HG03196 (cell line): Measurements from ENCODE around the gene ZNF649.
"Not testable (repeated sequence)": the region's sequence is repeated elsewhere in the genome, so short reads cannot be mapped to it uniquely, and the experiment has no call there.

ENCODE experiments used
- ATAC-seq: cut with Tn5 transposase; IDR thresholded peaks from one replicate; pipeline ENCODE4 v1.9.1; 2021; ENCODE audit not compliant: unreplicated experiment

Gene ZNF649

DNA sequence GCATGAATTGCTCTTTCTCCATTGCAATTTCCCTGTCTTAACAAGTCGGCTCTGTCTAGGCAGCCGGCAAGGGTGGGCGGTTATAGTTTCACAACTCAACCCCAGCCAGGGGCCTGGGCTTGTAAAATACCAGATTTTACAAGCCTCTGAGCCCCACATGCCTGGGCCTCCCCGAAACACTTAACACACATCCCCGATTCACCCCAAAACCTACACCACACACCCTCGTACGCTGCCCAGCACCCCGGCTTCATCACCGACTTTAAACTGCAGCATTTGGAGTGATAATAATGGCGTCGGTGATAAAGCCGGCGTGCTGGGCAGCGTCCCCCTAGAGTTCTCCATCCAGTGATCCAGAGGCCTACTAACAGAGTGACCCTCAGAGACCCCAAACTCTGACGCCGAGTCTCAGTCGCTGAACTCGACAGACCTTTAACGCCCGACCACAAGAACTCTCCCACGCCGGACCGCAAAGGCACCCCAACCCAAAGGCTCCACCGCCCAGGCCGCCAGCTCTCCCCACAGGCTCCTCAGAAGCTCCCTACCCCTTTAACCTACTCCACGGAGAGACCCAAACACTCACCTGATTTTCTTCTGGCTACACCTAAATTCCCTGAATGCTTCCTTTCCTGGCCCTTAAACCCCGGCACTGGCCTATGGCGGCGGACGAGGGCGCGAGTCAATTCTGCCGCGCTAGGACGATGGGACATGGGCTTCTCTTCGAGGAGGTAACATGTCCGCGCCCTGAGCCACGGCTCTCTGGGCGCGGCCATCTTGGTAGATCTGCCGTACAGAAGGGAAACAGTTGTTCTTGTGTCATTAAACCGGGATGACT, at the start of gene ZNF649:
TSS of gene ZNF649 (minus strand) at position 687 of the 835 bp plus-strand sequence. CDS start 4,910 bp downstream, outside the sequence.
- peak; percentile 92 for ATAC-seq

DNA sequence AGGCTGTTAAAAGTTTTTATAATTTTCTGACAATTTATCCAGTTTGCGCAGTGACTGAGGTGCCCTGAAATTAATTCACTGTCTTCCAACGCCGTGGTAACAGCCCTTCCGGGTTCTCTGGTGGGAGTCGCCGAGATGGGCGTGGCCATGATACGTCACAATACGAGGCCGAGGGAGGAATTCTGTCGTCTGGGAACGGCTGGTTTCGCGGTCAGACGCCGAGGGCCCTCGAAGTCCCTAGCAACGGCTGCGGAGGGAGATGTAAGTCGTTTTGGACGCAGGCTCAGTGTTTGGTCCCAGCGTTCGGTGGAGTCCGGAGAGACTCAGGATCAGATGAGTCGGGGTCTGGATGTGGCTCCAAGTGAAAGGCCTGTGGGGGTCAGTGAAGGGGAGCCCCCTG, 44.2 kb upstream of the ZNF649 start:
- ATAC-seq = no peak

DNA sequence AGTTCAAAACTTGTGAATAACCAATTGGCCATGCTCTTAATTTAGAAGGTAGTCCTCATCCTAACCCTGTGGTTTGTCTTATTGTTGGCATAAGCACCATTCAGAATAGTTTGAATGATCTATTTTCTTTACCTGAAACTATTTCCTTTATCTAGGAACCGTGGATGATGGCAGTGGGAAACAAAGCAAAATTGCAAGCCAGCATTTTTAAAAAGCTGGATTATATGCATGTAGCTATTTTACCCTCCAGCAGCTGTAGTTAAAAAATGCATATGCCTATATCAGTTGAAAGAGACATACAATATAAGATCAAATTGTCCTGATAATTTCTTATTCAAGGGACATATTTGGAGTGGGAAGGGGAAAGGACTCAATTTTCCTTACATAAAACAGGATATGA, 41.8 kb upstream of the ZNF649 start:
- ATAC-seq = no peak

DNA sequence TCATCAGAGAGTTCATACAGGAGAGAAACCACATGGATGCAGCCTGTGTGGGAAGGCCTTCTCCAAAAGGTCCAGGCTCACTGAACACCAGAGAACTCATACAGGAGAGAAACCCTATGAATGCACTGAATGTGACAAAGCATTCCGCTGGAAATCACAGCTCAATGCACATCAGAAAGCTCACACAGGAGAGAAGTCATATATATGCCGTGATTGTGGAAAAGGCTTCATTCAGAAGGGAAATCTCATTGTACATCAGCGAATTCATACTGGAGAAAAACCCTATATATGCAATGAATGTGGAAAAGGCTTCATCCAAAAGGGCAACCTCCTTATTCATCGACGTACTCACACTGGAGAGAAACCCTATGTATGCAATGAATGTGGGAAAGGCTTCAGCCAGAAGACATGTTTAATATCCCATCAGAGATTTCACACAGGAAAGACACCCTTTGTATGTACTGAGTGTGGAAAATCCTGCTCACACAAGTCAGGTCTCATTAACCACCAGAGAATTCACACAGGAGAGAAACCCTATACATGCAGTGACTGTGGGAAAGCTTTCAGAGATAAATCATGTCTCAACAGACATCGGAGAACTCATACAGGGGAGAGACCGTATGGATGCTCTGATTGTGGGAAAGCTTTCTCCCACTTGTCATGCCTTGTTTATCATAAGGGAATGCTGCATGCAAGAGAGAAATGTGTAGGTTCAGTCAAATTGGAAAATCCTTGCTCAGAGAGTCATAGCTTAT, 40.2 kb upstream of the ZNF649 start:
- no peak for ATAC-seq

DNA sequence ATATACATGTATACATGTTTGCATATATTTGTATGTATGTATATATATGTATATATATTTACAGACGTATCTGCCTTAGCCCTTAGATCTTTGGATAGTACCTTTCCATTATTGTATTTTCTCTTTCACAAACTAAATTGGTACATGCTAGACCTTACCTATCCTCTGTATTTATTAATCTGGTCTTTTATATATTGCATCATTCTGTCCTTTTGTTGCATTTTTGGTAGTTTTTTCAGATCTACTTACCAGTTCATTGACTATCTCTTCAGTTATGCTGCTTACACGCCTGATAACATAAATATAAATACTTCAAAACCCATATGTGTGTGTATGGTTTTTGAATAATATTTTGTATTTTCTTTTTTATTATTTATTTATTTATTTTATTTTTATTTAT, 34.1 kb upstream of the ZNF649 start:
- ATAC-seq = no peak

DNA sequence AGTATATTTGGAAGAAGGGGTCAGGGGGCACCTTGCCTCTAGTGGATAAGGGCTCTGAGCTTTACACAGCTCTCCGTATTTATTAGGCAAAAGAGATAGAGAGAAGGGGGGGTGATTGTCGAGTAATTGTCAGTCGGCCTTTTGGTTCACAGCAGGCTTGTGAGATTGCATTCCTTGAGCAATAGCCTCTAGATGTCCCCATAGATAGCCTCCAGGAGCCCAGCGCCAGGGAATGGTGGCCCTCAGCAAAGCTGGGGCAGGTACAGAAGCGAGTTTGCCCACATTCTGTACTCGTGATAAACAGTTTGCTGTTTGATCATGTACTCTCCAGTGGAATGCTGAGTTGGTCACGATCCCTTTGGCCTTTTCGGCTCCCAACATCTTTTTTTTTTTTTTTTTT, 27.1 kb upstream of the ZNF649 start:
- no peak for ATAC-seq

DNA sequence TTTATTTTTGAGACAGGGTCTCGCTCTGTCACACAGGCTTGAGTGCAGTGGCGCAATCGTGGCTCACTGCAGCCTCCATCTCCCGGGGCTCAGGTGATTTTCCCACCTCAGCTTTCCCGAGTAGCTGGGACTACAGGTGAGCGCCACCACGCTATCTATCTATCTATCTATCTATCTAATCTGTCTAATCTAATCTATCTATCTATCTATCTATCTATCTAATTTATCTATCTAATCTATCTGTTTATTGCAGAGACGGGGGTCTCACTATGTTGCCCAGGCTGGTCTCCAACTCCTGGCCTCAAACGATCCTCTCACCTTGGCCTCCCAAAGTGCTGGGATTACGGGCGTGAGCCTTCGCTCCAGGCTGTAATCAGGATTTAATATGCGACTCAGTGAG, 23.0 kb upstream of the ZNF649 start:
- no peak for ATAC-seq

DNA sequence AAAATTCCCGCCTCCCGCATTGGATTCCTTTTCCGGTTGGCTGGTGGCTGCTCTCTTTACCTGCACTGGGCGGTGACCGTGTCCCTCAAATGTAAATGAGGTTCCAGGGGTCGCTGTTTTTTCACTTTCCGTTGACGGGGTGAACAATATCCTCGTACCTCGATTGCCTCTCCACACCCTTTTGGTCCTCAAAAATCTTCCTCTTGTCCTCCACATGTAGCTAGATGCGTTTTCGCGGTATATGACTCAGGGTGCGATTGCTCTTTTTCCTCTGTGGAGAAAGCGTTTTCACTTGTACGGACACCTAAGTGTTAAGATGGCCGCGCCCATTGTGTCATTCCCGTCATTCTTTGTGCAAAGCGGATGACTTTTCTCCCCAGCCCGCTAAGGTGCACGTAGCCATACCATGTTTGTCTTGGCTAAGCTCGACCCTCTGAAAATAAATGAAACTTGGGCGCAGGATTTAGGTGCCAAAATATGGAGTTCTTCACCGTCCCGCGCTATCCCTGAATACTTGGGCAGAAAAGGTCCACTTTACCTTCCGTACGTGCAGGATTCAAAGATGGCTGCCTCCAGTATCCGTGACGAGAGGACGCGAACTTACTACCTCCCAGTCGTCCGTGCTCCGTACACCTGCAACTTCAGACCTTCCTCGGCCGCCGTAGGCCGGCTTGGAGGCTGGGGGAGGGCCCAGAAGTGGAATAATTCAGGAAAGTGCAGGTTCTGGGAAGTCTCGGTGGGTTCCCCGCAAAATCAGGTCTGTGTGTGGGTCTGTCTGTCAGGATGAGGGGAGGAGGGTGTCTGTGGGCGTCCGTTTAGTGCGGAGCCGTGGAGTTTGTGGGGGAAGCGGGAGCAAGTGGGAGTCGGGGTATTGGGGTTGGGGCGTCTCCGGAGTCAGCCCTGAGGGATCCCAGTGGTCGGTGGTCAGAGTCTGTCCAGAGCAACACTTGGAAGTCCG, 22.2 kb upstream of the ZNF649 start, which contains the start of gene ZNF613:
TSS of gene ZNF613 (plus strand) at position 689 of the 958 bp plus-strand sequence. CDS start 8,749 bp downstream, outside the sequence.
- ATAC-seq = peak; percentile 87

DNA sequence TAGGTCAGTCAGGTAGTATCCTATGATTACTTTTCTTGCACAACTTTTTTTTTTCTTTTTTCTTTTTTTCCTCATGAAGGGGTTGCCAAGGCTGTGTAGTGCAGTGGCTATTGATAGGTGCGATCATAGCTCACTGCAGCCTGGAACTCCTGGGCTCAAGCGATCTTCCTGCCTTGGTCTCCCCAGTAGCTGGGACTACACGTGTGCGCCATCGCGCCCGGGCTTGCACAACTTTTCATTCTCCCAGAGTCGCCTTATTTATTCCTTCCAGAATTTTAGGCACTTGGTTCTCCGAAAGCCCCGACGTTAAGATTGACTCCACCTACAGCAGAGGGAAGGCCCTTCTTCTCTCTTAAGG, 21.6 kb upstream of the ZNF649 start:
- ATAC-seq = no peak

DNA sequence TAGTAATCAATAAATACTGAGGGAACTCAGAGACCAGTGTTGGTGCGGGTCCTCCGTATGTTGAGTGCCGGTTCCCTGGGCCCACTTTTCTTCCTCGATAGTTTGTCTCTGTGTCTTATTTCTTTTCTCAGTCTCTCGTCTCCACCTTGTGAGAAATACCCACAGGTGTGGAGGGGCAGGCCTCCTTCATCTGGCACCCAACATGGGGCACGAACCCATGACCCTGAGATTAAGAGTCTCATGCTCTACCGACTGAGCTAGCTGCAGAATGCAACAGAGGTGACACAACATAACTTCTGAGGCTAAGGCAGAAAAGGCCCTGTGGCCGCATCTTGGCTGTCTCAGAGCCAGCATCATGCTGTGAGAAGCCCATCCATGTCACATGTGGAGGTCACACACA, 17.1 kb upstream of the ZNF649 start:
- no peak for ATAC-seq

DNA sequence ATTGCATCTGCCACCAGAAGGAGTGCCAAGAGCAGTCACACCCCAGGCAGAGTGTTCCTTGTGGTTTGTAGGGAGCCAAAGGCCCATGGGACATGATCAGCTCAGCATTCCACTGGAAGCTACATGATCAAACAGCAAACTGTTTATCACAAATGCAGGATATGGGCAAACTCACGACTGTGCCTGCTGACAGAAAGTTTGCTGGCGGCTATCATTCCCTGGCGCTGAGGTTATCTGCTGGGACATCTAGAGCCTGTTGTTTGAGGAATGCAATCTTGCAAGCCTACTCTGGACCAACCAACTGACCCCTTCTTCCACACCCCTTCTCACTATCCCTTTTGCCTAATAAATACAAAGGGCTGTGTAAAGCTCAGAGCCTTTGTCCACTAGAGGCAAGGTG, 14.8 kb upstream of the ZNF649 start:
- no peak for ATAC-seq

DNA sequence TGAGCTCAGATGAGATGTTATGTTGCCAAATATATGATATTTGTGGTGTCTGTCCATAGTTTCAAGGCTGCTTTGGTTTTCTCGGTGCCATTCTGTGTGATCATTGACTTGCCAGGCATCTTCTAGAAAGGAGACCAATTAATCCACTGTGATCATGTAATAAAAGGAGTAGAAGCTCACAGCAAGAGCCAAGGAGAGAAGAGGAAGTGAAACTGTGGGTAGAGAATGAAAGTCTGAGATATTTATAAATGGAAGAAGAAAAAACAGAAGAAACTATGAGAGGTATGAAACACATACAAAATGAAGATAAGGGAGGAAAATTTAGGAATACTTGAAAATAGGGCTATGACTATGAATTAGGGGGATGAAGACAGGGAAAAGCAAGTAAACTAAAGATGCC, 11.3 kb upstream of the ZNF649 start:
- no peak for ATAC-seq

DNA sequence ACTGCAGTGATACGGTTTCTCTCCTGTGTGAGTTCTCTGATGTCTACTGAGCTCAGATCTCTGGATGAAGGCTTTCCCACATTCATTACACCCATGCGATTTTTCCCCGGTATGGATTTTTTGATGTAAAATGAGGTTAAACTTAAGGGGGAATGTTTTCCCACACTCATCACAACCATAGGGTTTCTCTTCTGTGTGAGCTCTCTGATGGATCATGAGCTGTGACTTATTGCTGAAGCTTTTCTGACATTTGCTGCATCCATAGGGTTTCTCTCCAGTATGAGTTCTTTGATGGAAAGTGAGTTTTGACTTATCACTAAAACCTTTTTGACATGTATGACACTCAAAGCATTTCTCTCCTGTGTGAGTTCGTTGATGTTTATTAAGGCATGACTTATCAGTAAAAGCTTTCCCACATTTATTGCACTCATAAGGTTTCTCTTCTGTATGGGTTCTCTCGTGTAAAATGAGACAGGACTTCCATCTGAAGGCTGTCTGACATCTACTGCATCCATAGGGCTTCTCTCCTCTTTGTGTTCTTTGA, 10.6 kb upstream of the ZNF649 start:
- no peak for ATAC-seq

DNA sequence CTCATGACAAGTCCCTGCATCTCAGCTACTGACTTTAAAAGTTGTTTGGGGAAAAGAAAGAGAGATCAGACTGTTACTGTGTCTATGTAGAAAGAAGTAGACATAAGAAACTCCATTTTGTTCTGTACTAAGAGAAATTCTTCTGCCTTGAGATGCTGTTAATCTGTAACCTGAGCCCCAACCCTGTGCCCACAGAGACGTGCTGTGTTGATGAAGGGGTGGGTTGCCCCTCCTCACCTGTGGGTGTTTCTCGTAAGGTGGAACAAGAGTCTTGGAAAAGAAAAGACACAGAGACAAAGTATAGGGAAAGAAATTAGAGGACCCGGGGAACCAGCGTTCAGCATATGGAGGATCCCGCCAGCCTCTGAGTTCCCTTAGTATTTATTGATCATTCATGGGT, 3.2 kb upstream of the ZNF649 start:
- not testable (repeated sequence) for ATAC-seq

DNA sequence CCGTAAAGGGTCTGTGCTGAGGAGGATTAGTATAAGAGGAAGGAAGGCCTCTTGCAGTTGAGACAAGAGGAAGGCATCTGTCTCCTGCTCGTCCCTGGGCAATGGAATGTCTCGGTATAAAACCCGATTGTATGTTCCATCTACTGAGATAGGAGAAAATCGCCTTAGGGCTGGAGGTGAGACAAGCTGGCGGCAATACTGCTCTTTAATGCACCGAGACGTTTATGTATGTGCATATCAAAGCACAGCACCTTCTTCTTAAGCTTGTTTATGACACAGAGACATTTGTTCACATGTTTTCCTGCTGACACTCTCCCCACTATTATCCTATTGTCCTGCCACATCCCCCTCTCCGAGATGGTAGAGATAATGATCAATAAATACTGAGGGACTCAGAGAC, 1.3 kb upstream of the ZNF649 start:
- not testable (repeated sequence) for ATAC-seq

DNA sequence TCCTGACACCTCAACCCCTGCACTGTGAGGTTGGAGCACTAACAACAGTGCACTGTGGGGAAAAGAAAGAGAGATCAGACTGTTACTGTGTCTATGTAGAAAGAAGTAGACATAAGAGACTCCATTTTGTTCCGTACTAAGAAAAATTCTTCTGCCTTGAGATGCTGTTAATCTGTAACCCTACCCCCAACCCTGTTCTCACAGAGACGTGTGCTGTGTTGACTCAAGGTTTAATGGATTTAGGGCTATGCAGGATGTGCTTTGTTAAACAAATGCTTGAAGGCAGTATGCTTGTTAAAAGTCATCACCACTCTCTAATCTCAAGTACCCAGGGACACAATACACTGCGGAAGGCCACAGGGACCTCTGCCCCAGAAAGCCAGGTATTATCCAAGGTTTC, 822 bp upstream of the ZNF649 start:
- ATAC-seq = not testable (repeated sequence)

DNA sequence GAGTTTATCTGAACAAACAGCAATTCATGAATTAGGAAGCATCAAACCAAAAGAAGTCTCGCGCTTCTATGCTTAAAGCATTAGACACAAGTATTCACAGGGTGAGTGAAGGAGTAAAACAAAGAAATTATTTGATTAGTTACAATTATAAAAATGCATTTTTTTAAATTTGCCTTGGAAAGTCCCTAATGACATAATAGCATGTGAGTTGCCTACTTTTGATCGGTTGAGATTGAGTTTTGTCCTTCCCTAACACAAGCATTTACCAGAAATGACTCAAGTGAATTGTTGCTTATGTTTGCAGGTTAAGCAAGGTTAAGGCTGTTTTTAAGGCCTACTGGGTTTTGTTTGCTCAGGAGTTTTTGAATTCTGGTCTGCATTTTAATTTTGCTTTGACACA, 389 bp upstream of the ZNF649 start:
- no peak for ATAC-seq

DNA sequence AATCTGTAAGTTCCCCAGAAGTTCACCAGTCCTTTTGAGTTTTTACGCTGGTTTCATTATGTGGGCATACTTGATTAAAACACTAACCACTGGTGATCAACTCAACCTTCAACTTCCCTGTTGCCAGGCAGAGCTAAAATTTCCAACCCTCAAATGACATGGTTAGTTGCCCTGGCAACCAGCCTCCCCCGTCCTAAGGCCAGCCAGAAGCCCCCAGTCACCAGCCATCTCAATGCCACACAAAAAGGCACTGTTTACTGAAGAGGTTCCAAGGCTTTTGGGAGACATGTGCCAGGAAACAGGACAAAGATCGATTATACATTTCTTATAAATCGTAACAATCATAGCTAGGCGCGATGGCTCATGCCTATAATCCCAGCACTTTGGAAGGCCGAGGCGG, 1.6 kb downstream of the ZNF649 start:
- no peak for ATAC-seq

DNA sequence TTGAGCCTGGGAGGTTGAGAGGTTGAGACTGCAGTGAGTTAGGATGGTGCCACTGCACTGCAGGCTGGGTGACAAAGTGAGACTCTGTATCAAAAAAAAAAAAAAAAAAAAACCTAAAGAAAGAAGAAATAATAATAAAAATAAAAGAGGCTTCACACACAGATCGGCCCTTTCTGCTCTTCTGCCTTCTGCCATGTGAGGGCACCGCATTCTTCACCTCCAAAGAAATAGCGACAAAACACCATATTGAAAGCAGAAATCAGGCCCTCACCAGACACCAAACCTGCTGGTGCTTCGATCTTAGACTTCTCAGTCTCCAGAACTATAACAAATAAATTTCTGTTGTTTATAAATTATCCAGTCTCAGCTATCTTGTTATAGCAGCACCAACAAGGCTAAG, 3.0 kb downstream of the ZNF649 start:
- ATAC-seq = no peak

DNA sequence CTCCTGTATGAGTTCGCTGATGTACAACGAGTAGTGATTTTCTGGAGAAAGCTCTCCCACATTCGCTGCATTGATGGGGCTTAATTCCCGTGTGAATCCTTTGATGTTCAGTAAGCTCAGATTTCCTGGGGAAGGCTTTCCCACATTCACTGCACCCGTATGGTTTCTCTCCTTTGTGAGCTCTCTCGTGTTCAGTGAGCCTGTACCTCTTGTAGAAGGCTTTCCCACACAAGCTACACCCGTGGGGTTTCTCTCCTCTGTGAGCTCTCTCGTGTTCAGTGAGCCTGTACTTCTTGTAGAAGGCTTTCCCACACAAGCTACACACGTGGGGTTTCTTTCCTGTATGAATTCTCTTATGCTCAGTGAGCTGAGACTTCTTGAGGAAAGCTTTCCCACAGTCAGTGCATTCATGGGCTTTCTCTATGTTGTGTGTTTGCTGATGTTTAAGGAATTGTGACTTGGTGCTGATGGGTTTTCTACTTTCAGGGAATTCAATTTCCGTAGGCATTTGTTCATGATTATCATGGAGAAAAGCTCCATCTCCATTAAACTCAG, 13.5 kb downstream of the ZNF649 start:
- ATAC-seq = no peak

DNA sequence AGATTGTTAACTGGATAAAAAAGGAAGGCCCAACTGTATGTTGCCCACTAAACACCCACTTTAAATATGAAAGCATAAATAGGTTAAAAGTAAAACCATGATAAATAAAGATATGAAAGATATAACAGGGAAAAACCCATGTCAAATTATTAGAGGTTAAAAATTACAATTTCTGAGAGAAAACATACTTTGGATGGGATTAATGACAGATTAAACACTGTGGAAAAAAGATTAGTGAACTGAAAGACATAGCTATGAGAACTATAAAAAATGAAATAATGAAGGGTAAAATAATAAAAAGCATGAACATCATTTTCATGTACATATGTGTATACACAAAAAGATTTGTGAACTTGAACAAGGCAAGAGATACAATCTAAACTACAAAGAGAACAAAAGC, 14.9 kb downstream of the ZNF649 start:
- ATAC-seq = no peak
